ENCODE measurements around the gene MT4.

GRCh38 chr16:56571525-56571924, 6.7 kb downstream of the MT4 start:
- no peak for TF ChIP-seq CTCF (IDR thresholded peaks at IDR 0.05; ENCODE audit: low read depth, low read length)
- TF ChIP-seq EZH2phosphoT487 (IDR thresholded peaks at IDR 0.05; ENCODE audit: low read depth) = no peak

Data from OCI-LY3 (cell line).